HG03064 (cell line): Measurements from ENCODE around the gene OLFM2.
"Not testable (repeated sequence)": the region's sequence is repeated elsewhere in the genome, so short reads cannot be mapped to it uniquely, and the experiment has no call there.

ENCODE experiments used
- ATAC-seq: cut with Tn5 transposase; IDR thresholded peaks from one replicate; pipeline ENCODE4 v1.9.1; 2021; ENCODE audit warnings: low read depth; ENCODE audit not compliant: unreplicated experiment

OLFM2 gene

GRCh38 chr19:9936326-9937000 is at the start of gene OLFM2:
OLFM2 (minus strand) TSS chr19:9936515; CDS start chr19:9936366, 149 bp downstream.
- ATAC-seq, result no peak

GRCh38 chr19:9981406-9982260 is 45.3 kb upstream of the OLFM2 start:
- ATAC-seq, result no peak

- ATAC-seq, result no peak
These were observed 35.8 kb upstream of the OLFM2 start for GRCh38 chr19:9972103-9972502.

GRCh38 chr19:9971166-9971897 is 35.0 kb upstream of the OLFM2 start:
- no peak for ATAC-seq

- ATAC-seq, result no peak
These were observed 34.2 kb upstream of the OLFM2 start for GRCh38 chr19:9970481-9970880.

- ATAC-seq, result no peak
These were observed 33.3 kb upstream of the OLFM2 start for GRCh38 chr19:9969688-9969975.

GRCh38 chr19:9968820-9969687 is 32.7 kb upstream of the OLFM2 start:
- ATAC-seq, result no peak

- ATAC-seq, result no peak
These were observed 31.0 kb upstream of the OLFM2 start for GRCh38 chr19:9967326-9967725.

- no peak for ATAC-seq
These were observed 30.1 kb upstream of the OLFM2 start for GRCh38 chr19:9966448-9966847.

- no peak for ATAC-seq
These were observed 29.7 kb upstream of the OLFM2 start for GRCh38 chr19:9966024-9966423.

GRCh38 chr19:9962623-9963290 is 26.4 kb upstream of the OLFM2 start:
- ATAC-seq, result no peak

- no peak for ATAC-seq
These were observed 24.8 kb upstream of the OLFM2 start for GRCh38 chr19:9961103-9961502.

GRCh38 chr19:9958379-9958821 is 22.1 kb upstream of the OLFM2 start:
- no peak for ATAC-seq

- ATAC-seq, result no peak
These were observed 20.6 kb upstream of the OLFM2 start for GRCh38 chr19:9956956-9957355.

GRCh38 chr19:9953802-9954542 is 17.7 kb upstream of the OLFM2 start:
- ATAC-seq, result no peak

- ATAC-seq, result no peak
These were observed 16.0 kb upstream of the OLFM2 start for GRCh38 chr19:9952276-9952675.

GRCh38 chr19:9947441-9947840 is 11.1 kb upstream of the OLFM2 start:
- ATAC-seq, result no peak

GRCh38 chr19:9946528-9947125 is 10.3 kb upstream of the OLFM2 start:
- ATAC-seq, result not testable (repeated sequence)
